GM12874 (cell line): Measurements from ENCODE around the gene ZNF618.

Source experiments
- CTCF ChIP-seq: IDR thresholded peaks from 2 replicates; pipeline ENCODE4 v1.5.1; 2011; ENCODE audit warnings: low read depth, mild to moderate bottlenecking, control low read depth, low read length, moderate library complexity; ENCODE audit not compliant: insufficient read depth

Gene ZNF618

DNA sequence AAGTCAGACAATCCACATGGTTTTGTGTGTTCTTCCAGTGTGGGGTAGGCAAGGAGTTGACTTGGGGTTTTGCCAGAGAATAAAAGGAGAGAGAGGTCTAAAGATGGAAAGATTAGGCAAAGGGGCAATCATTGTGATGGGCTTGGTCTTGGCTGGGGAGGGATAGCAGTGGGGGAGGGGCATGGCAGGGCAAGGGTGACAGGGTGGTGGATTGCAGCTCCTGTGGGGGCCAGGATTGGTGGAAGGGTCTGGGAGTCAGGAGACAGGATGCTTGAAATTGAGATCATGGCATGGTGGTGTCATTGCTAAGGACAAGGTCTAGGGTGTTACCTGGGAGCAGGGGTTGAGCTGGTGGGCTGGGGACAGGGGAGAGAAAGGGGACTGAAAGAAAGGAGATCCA lies 57.6 kb downstream of the ZNF618 start:
- TF ChIP-seq CTCF, result no peak

DNA sequence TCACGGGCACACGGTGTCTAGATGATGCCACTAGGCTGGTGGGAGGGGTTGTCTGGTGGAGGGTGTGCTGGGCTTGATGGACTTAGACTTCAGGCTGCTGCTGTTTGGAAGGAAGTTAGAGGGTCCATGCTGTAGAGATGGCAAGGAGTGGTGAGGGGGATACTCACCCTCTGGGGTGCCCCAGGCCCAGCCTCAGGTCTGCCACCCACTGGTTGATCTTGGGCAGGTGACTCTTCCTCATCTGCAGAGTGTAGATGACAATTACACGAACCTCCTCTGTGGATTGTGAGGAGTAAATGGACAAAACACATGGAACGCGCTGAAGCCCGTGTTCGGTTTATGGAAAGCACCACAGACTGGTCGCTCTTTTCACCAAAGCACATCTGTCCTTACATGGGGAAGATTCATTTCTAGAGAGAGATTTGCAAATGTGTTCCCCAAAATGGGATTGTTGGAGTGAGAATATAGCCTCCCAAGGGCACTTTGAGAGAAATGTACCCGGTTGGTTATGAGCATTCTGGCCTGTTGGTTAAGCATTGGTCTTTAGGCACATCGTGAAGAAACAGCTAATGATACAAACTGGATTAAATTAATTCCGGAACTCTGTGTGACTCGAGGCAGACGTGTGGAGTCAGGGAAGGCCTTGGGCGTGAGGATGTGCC lies 58.2 kb downstream of the ZNF618 start:
- 0 out of 2 replicates have a peak, but pooled peaks have one; percentile 16 for TF ChIP-seq CTCF

DNA sequence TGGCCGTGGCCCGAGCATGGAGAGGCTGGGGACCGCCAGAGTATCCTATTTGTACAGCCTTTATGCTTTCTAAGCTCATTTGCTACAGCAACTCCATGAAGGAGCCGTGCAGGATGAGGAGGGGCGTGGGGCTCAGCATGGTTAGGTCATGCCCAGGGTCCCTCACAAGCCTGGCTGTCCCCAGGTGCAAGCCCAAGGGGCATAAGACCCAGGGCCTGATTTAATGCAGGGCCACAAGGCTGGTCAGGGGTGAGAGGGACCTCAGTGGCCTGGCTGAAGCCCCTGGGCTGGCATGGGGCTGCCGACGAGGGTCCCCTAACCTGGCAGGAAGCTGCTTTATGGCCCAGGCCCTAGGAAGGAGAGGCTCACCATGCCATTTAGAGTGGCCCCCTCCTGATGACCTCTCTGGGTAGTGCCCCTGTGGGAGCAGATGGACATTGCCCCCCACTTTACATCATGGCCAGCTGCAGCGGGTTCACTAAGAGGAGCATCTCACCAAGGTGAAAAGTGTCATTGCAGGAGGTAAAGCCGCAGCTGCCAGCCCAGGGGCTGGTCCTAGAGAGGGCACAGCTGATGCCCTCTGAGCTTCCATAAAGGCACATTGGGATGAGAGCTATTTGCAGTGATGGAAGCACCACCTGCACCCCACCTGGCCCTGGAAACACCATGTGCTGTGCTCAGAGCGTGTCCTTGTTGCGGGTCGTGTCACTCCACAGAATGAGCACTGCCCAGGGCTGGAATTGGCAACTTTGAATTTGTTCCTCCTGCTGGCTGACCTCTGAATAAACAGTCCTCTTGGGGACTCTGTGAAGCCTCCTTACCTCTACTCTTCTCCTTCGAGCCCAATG lies 58.9 kb downstream of the ZNF618 start:
- no peak for TF ChIP-seq CTCF

- TF ChIP-seq CTCF, result no peak
Observed at GRCh38 chr9:113935677-113936380, 59.7 kb downstream of the ZNF618 start.

GRCh38 chr9:113940077-113940476 lies 64.0 kb downstream of the ZNF618 start:
- TF ChIP-seq CTCF, result no peak

DNA sequence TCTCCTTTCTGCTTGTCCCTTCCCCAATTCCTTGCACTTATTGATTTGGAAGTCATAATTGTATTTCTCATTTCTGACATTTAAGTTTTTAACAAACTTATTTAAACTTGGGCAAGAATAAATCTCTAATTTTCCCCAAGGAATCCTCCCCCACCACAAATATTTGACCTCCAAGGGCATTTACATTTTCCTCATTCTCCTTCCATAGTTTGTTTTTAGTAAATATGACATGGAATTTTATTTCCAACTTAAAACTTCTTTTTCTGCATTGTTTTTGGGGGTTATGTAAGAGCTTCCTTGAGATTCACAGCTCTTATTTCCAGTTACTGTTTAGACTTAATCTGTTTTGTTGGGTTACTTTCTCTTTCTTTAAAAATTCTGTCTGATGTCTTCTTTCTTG lies 64.9 kb downstream of the ZNF618 start:
- no peak for TF ChIP-seq CTCF

DNA sequence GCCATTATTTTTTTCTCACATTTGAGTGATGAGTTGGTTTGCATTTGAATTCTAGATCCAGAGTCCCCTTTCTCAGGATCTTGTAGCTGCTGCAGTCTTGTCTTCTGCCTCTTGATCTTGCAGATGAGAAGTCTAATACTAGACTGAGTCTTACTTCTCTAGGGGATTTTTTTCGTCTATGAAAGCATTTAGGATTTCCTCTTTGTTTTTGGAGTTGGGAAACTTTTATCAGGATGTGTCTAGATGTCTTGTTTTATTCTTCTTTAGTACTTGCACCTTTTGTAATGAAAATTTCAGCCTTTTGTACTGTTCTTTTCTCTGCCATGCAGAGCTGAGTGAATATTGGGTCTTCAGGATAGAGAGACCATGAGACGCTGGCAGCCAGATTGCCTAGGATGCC lies 65.4 kb downstream of the ZNF618 start:
- TF ChIP-seq CTCF, result no peak
